PC-9 (cell line): ENCODE results near the gene SCN1B. TPM values are rescaled to one million over a fixed set of nuclear protein-coding genes. Genes with fewer than 3 reads are reported as not detected.

Source experiments
- BruUV-seq: library from RNA; stranded (reverse); fragments of 400-500 nt; replicated peaks from 2 replicates; lab custom pipeline; 2021; lab: Mats Ljungman, UMichigan
- CTCF ChIA-PET: fragments of 300-600 bp; sonication (Branson Sonifier 250); formaldehyde crosslinking; loops from one replicate; lab custom pipeline; 2022; ENCODE audit warnings: antibody characterized with exemption; lab: Charles Lee
- POLR2A ChIA-PET: fragments of 300-600 bp; sonication (Branson Sonifier 250); formaldehyde crosslinking; loops from one replicate; lab custom pipeline; 2022; ENCODE audit warnings: antibody characterized with exemption; ENCODE audit not compliant: unreplicated experiment; lab: Charles Lee
- DNase-seq, 2 experiments: peaks; one replicate each; pipeline versions ENCODE4 v3.0.0 to v3.0.0-alpha.2; 2015 to 2022; ENCODE audit warnings: mixed read lengths in 1 of 2
- H2AFZ ChIP-seq: fragments of 200-600 bp; sonication (generic); 2 replicates; pipeline ENCODE4 v1.8.1; 2017; ENCODE audit warnings: antibody characterized with exemption
- H3F3A ChIP-seq: fragments of 200-600 bp; sonication (generic); 2 replicates; pipeline ENCODE4 v1.8.1; 2017; ENCODE audit warnings: antibody characterized with exemption, mild to moderate bottlenecking, low read depth; ENCODE audit not compliant: insufficient read depth
- H3K27ac ChIP-seq: fragments of 200-600 bp; sonication (generic); 2 replicates; pipeline ENCODE4 v1.6.1; 2016; ENCODE audit warnings: mixed run types
- H3K27me3 ChIP-seq: fragments of 200-600 bp; sonication (generic); 2 replicates; pipeline ENCODE4 v1.6.1; 2016; ENCODE audit warnings: low read depth, mixed run types; ENCODE audit not compliant: insufficient read depth
- H3K36me3 ChIP-seq: fragments of 200-600 bp; sonication (generic); 2 replicates; pipeline ENCODE4 v1.6.1; 2016; ENCODE audit warnings: low read depth, mixed run types
- H3K4me1 ChIP-seq: fragments of 200-600 bp; sonication (generic); replicated peaks from 2 replicates; pipeline ENCODE4 v1.6.1; 2016; ENCODE audit warnings: mixed run types; ENCODE audit not compliant: insufficient read depth
- H3K4me2 ChIP-seq: fragments of 200-600 bp; sonication (generic); 2 replicates; pipeline ENCODE4 v1.6.1; 2017; ENCODE audit warnings: mixed run types
- H3K4me3 ChIP-seq: fragments of 200-600 bp; sonication (generic); 2 replicates; pipeline ENCODE4 v1.6.1; 2016; ENCODE audit warnings: mixed run types
- H3K79me2 ChIP-seq: fragments of 200-600 bp; sonication (generic); 2 replicates; pipeline ENCODE4 v1.6.1; 2017; ENCODE audit warnings: low read depth, mixed run types
- H3K9me2 ChIP-seq: fragments of 200-600 bp; sonication (generic); 2 replicates; pipeline ENCODE4 v1.8.1; 2017; ENCODE audit warnings: mild to moderate bottlenecking; ENCODE audit not compliant: insufficient read depth
- H3K9me3 ChIP-seq: fragments of 200-600 bp; sonication (generic); 2 replicates; pipeline ENCODE4 v1.8.1; 2016; ENCODE audit warnings: low read depth; ENCODE audit not compliant: insufficient read depth
- H4K20me1 ChIP-seq: fragments of 200-600 bp; sonication (generic); 2 replicates; pipeline ENCODE4 v1.8.1; 2017; ENCODE audit not compliant: insufficient read depth
- CTCF ChIP-seq: fragments of 200-600 bp; sonication (generic); conservative IDR thresholded peaks from 2 replicates; pipeline ENCODE4 v1.6.1; 2017; ENCODE audit warnings: mixed run types, antibody characterized with exemption, mild to moderate bottlenecking, moderate library complexity
- EZH2 ChIP-seq: fragments of 200-600 bp; sonication (generic); IDR thresholded peaks from 2 replicates; pipeline ENCODE4 v1.8.0; 2017; ENCODE audit warnings: antibody characterized with exemption, low read depth
- intact Hi-C: fragments of 100-400 bp; cut with micrococcal nuclease; formaldehyde crosslinking; loops from one replicate; pipeline ENCODE4 v1.10.0; 2022; ENCODE audit not compliant: unreplicated experiment
- total RNA-seq: library from RNA; stranded (reverse); gene quantifications from 2 replicates; pipeline ENCODE4 v1.2.3, GENCODE V29; 2021

Gene SCN1B
- total RNA-seq, 1 experiment from 2014 or later, result 2.4 TPM

GRCh38 chr19:35059006-35059798 is 28.9 kb downstream of the SCN1B start:
- H3F3A ChIP-seq, result peaks cover 5% of the 10 kb centered on the region; the same call in 1 of the 2 replicates
- no peak overlapping the region for H3K27ac ChIP-seq
- intact Hi-C loops, result no loop called here
- H3K4me2 ChIP-seq, result no peak overlapping the region
- ChIA-PET POLR2A (no interaction called here), CTCF (no interaction called here)
- no peak for DNase-seq
- no peak overlapping the region for H3K4me3 ChIP-seq
- H3K79me2 ChIP-seq, result no peaks in the 10 kb centered on the region
- H3K36me3 ChIP-seq, result no peaks in the 10 kb centered on the region
- no peak for TF ChIP-seq CTCF
- no peak for TF ChIP-seq EZH2
- no peaks in the 10 kb centered on the region for H3K9me3 ChIP-seq
- no peaks in the 10 kb centered on the region for H3K4me1 ChIP-seq
- peak overlapping the region; percentile 13; the same call in 1 of the 2 replicates for H2AFZ ChIP-seq
- H3K9me2 ChIP-seq, result no peaks in the 10 kb centered on the region
- BruUV-seq, result no TSS peak
- H4K20me1 ChIP-seq, result no peaks in the 10 kb centered on the region
- H3K27me3 ChIP-seq, result no peaks in the 10 kb centered on the region

- Histone ChIP-seq H4K20me1 (no peaks in the 10 kb centered on the region), H3K9me2 (no peaks in the 10 kb centered on the region), H3K79me2 (no peaks in the 10 kb centered on the region), H3F3A (peaks cover 5% of the 10 kb centered on the region; the same call in 1 of the 2 replicates), H3K27ac (no peak overlapping the region), H2AFZ (no peak overlapping the region), H3K4me2 (no peak overlapping the region), H3K9me3 (no peaks in the 10 kb centered on the region), H3K36me3 (no peaks in the 10 kb centered on the region), H3K4me3 (no peak overlapping the region), H3K4me1 (no peaks in the 10 kb centered on the region), H3K27me3 (no peaks in the 10 kb centered on the region)
- intact Hi-C loops, result no loop called here
- ChIA-PET POLR2A (no interaction called here), CTCF (no interaction called here)
- TF ChIP-seq EZH2 (no peak), CTCF (no peak)
- no peak for DNase-seq
- no TSS peak for BruUV-seq
These were observed 29.5 kb downstream of the SCN1B start for GRCh38 chr19:35059799-35060091.

- ChIA-PET CTCF (no interaction called here), POLR2A (no interaction called here)
- intact Hi-C loops, result no loop called here
- Histone ChIP-seq H3K27me3 (no peaks in the 10 kb centered on the region), H2AFZ (no peak overlapping the region), H3K4me2 (no peak overlapping the region), H3K4me3 (no peak overlapping the region), H3K9me2 (no peaks in the 10 kb centered on the region), H3K79me2 (no peaks in the 10 kb centered on the region), H3K9me3 (no peaks in the 10 kb centered on the region), H4K20me1 (no peaks in the 10 kb centered on the region), H3F3A (peaks cover 5% of the 10 kb centered on the region; the same call in 1 of the 2 replicates), H3K27ac (no peak overlapping the region), H3K36me3 (no peaks in the 10 kb centered on the region), H3K4me1 (no peaks in the 10 kb centered on the region)
- no peak for TF ChIP-seq EZH2
- TF ChIP-seq CTCF, result no peak
- DNase-seq, result no peak
- no TSS peak for BruUV-seq
These were observed 30.0 kb downstream of the SCN1B start for GRCh38 chr19:35060160-35060855.
